DOHH2 (cell line): ENCODE results near the gene CAMK1G.

ENCODE experiments used
- H3F3A ChIP-seq: fragments of 200-600 bp; sonication (generic), shearing (Covaris generic); 2 replicates; pipeline ENCODE4 v1.6.0; 2016; ENCODE audit warnings: antibody characterized with exemption, mild to moderate bottlenecking; ENCODE audit not compliant: control insufficient read depth, insufficient read depth
- H3K27ac ChIP-seq: fragments of 200-600 bp; sonication (generic); 2 replicates; pipeline ENCODE4 v1.5.1; 2014; ENCODE audit warnings: low read depth, mild to moderate bottlenecking, low read length, moderate library complexity
- H3K27me3 ChIP-seq: fragments of 200-600 bp; sonication (generic); 2 replicates; pipeline ENCODE4 v1.6.1; 2014; ENCODE audit warnings: mild to moderate bottlenecking, low read length, mixed read lengths; ENCODE audit not compliant: control insufficient read depth
- H3K36me3 ChIP-seq: fragments of 200-600 bp; sonication (generic); 2 replicates; pipeline ENCODE4 v1.6.1; 2014; ENCODE audit warnings: mild to moderate bottlenecking, low read length, moderate library complexity, mixed read lengths; ENCODE audit not compliant: control insufficient read depth
- H3K4me1 ChIP-seq: fragments of 200-600 bp; sonication (generic); 2 replicates; pipeline ENCODE4 v1.6.1; 2014; ENCODE audit warnings: mild to moderate bottlenecking, low read length, mixed read lengths; ENCODE audit not compliant: control insufficient read depth
- H3K4me2 ChIP-seq: fragments of 200-600 bp; sonication (generic); 2 replicates; pipeline ENCODE4 v1.6.0; 2014; ENCODE audit warnings: mild to moderate bottlenecking, low read length, moderate library complexity
- H3K4me3 ChIP-seq: fragments of 200-600 bp; sonication (generic); 2 replicates; pipeline ENCODE4 v1.5.1; 2014; ENCODE audit warnings: mild to moderate bottlenecking, low read length, mixed read lengths
- H3K79me2 ChIP-seq: fragments of 200-600 bp; sonication (generic); 2 replicates; pipeline ENCODE4 v1.6.1; 2014; ENCODE audit warnings: mild to moderate bottlenecking, low read length, mixed read lengths; ENCODE audit not compliant: control insufficient read depth
- H3K9me2 ChIP-seq: fragments of 200-600 bp; sonication (generic); replicated peaks from 2 replicates; pipeline ENCODE4 v1.6.1; 2014; ENCODE audit warnings: mild to moderate bottlenecking, low read length, mixed read lengths; ENCODE audit not compliant: control insufficient read depth
- H3K9me3 ChIP-seq: fragments of 200-600 bp; sonication (generic); 2 replicates; pipeline ENCODE4 v1.6.1; 2014; ENCODE audit warnings: antibody characterized with exemption, low read length, mixed read lengths; ENCODE audit not compliant: control insufficient read depth, insufficient read depth
- H4K20me1 ChIP-seq: fragments of 200-600 bp; sonication (generic); 2 replicates; pipeline ENCODE4 v1.6.0; 2014; ENCODE audit warnings: low read depth, mild to moderate bottlenecking, antibody characterized with exemption, low read length, moderate library complexity; ENCODE audit not compliant: control insufficient read depth, insufficient read depth
- EZH2phosphoT487 ChIP-seq: fragments of 200-600 bp; sonication (generic); IDR thresholded peaks from 2 replicates; pipeline ENCODE4 v1.6.1; 2017; ENCODE audit warnings: borderline replicate concordance, mild to moderate bottlenecking, antibody characterized with exemption, low read length, moderate library complexity, mixed read lengths
- TF ChIP-seq, protein P1 (sequence below): fragments of 200-600 bp; sonication (generic); IDR thresholded peaks from one replicate; pipeline ENCODE4 v1.5.1; 2014; ENCODE audit warnings: antibody characterized with exemption, mild to moderate bottlenecking, low read depth, low read length; ENCODE audit not compliant: poor library complexity, severe bottlenecking

The CAMK1G gene

DNA sequence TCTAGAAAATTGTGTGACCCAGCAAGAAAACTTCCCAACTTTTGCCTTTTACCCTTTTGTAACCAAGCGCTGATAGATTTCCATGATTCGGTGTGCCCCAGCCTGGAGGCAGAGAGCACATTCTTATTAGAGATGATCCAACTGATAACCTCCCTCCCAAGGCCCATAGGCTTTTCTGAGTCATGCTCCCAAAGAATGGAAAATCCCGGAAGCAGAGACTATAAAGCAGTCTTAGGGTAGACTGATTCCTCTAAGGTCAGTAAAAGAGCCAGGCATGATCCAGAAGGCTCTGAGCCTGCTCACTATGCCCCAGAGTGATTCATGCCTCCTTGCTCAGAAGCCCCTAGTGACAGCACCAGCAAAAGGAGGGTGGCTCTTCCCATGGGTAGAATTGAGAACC, 4.3 kb downstream of the CAMK1G start:
- no peaks in the 10 kb centered on the region for H3K9me3 ChIP-seq
- H3K4me2 ChIP-seq, result no peak overlapping the region
- no peaks in the 10 kb centered on the region for H3K36me3 ChIP-seq
- H3F3A ChIP-seq, result no peaks in the 10 kb centered on the region
- no peaks in the 10 kb centered on the region for H4K20me1 ChIP-seq
- no peaks in the 10 kb centered on the region for H3K27me3 ChIP-seq
- no peak overlapping the region for H3K27ac ChIP-seq
- no peaks in the 10 kb centered on the region for H3K9me2 ChIP-seq
- TF ChIP-seq EZH2phosphoT487, result no peak
- TF ChIP-seq, protein P1, sequence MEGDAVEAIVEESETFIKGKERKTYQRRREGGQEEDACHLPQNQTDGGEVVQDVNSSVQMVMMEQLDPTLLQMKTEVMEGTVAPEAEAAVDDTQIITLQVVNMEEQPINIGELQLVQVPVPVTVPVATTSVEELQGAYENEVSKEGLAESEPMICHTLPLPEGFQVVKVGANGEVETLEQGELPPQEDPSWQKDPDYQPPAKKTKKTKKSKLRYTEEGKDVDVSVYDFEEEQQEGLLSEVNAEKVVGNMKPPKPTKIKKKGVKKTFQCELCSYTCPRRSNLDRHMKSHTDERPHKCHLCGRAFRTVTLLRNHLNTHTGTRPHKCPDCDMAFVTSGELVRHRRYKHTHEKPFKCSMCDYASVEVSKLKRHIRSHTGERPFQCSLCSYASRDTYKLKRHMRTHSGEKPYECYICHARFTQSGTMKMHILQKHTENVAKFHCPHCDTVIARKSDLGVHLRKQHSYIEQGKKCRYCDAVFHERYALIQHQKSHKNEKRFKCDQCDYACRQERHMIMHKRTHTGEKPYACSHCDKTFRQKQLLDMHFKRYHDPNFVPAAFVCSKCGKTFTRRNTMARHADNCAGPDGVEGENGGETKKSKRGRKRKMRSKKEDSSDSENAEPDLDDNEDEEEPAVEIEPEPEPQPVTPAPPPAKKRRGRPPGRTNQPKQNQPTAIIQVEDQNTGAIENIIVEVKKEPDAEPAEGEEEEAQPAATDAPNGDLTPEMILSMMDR, result no peak
- H3K4me3 ChIP-seq, result no peak overlapping the region
- no peaks in the 10 kb centered on the region for H3K4me1 ChIP-seq
- H3K79me2 ChIP-seq, result no peaks in the 10 kb centered on the region

DNA sequence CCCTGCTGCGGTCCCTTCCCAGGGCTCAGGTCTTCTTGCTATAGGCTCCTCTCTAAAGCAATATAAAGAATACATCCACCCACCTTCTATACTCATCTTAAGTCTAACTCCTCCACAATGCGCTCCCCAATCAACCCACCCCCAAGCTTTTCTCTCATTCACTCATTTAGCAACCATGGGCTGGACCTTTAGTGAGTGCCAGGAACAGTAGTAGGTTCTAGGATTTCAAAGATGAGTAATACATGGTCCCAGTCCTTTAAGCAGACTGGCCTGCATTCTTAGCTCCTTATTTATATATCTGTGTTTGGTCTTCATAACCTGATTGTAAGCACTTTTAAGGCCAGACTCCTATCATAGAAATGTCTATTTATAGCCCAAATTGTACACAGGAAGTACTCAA, 5.9 kb downstream of the CAMK1G start:
- no peaks in the 10 kb centered on the region for H3K79me2 ChIP-seq
- H3K9me2 ChIP-seq, result no peaks in the 10 kb centered on the region
- H4K20me1 ChIP-seq, result no peaks in the 10 kb centered on the region
- no peaks in the 10 kb centered on the region for H3K36me3 ChIP-seq
- H3K27me3 ChIP-seq, result 0 out of 2 replicates have a peak, but pooled peaks cover 4% of the 10 kb centered on the region
- no peaks in the 10 kb centered on the region for H3K9me3 ChIP-seq
- TF ChIP-seq, protein P1, result no peak
- TF ChIP-seq EZH2phosphoT487, result no peak
- H3K4me3 ChIP-seq, result no peak overlapping the region
- no peaks in the 10 kb centered on the region for H3K4me1 ChIP-seq
- no peak overlapping the region for H3K27ac ChIP-seq
- no peak overlapping the region for H3K4me2 ChIP-seq
- H3F3A ChIP-seq, result no peaks in the 10 kb centered on the region

DNA sequence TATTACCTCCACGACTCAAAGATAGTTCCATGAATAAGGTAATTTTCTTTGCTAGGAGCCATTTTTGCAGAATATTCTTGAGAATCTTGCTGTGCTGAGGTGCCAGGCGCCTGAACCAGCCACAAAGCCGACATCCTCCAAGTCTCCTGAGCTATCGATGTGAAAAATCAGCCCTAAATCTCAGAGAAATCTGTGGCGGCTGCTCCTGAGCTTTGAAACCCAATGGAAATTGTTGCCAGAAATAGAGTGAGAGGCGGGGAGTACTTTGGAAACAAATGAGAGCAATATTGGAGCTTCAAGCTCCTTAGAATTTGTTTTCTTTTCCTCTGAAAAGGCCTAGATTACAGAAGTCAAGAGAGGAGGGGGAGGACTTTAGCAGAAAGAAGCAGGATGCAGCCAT, 6.3 kb downstream of the CAMK1G start:
- Histone ChIP-seq H3K79me2 (no peaks in the 10 kb centered on the region), H3K36me3 (no peaks in the 10 kb centered on the region), H3K9me3 (no peaks in the 10 kb centered on the region), H3K27ac (no peak overlapping the region), H4K20me1 (no peaks in the 10 kb centered on the region), H3K4me2 (no peak overlapping the region), H3F3A (no peaks in the 10 kb centered on the region), H3K4me1 (no peaks in the 10 kb centered on the region), H3K4me3 (no peak overlapping the region), H3K9me2 (no peaks in the 10 kb centered on the region), H3K27me3 (0 out of 2 replicates have a peak, but pooled peaks cover 4% of the 10 kb centered on the region)
- TF ChIP-seq, protein P1, result no peak
- TF ChIP-seq EZH2phosphoT487, result no peak
